Stimulated activated CD4-positive, alpha-beta T cell treated with anti-CD3 and anti-CD28 coated beads, Interleukin-1b, Interleukin-23, amount 100 ng/mL, for 4 hours (primary cell): Measurements from ENCODE around the gene PRKCA.

Experiments used
- DNase-seq, 2 donors: peaks; one replicate each; pipeline ENCODE4 v3.0.0-alpha.2; 2020; ENCODE audit warnings: low read depth in 2 of 2

PRKCA gene

GRCh38 chr17:66803474-66803951 lies 501.1 kb downstream of the PRKCA start:
- DNase-seq = no peak

GRCh38 chr17:66805567-66805966 lies 503.2 kb downstream of the PRKCA start:
- DNase-seq = no peak

- no peak for DNase-seq
Measured at GRCh38 chr17:66807182-66807581, 504.8 kb downstream of the PRKCA start.

GRCh38 chr17:66809408-66809807 lies 507.0 kb downstream of the PRKCA start:
- DNase-seq = no peak

- no peak for DNase-seq
Measured at GRCh38 chr17:66810951-66811682, 508.7 kb downstream of the PRKCA start.

- DNase-seq = no peak
Measured at GRCh38 chr17:66811683-66812054, 509.3 kb downstream of the PRKCA start.

- no peak for DNase-seq
Measured at GRCh38 chr17:66812571-66812970, 510.2 kb downstream of the PRKCA start.

GRCh38 chr17:66813296-66813695 lies 510.9 kb downstream of the PRKCA start:
- DNase-seq = no peak

GRCh38 chr17:66814026-66814425 lies 511.6 kb downstream of the PRKCA start:
- no peak for DNase-seq

- no peak for DNase-seq
Measured at GRCh38 chr17:66814570-66814969, 512.2 kb downstream of the PRKCA start.

- no peak for DNase-seq
Measured at GRCh38 chr17:66817750-66818149, 515.3 kb downstream of the PRKCA start.

- DNase-seq = no peak
Measured at GRCh38 chr17:66819466-66819865, 517.1 kb downstream of the PRKCA start.

GRCh38 chr17:66822009-66822408 lies 519.6 kb downstream of the PRKCA start:
- DNase-seq = no peak

- DNase-seq = no peak
Measured at GRCh38 chr17:66826856-66827255, 524.4 kb downstream of the PRKCA start.

GRCh38 chr17:66829386-66829864 lies 527.0 kb downstream of the PRKCA start:
- DNase-seq = no peak

GRCh38 chr17:66829883-66830282 lies 527.5 kb downstream of the PRKCA start:
- DNase-seq = no peak

- DNase-seq = no peak
Measured at GRCh38 chr17:66830451-66830850, 528.0 kb downstream of the PRKCA start.

- no peak for DNase-seq
Measured at GRCh38 chr17:66831383-66832210, 529.2 kb downstream of the PRKCA start.

- DNase-seq = no peak
Measured at GRCh38 chr17:66833201-66833600, 530.8 kb downstream of the PRKCA start.

- no peak for DNase-seq
Measured at GRCh38 chr17:66834426-66834918, 532.1 kb downstream of the PRKCA start.

GRCh38 chr17:66834919-66835454 lies 532.6 kb downstream of the PRKCA start, which contains the start of gene CACNG5:
Gene CACNG5, plus strand, starts transcription at chr17:66835117. Its CDS starts 42,216 bp downstream, at chr17:66877333.
- DNase-seq = no peak

GRCh38 chr17:66835476-66835875 lies 533.1 kb downstream of the PRKCA start:
- DNase-seq = no peak
